Airway epithelial cell (primary cell): Measurements from ENCODE around the gene RREB1. TPM values are rescaled to one million over a fixed set of nuclear protein-coding genes. Genes with fewer than 3 reads are reported as not detected.

ENCODE experiments used
- total RNA-seq: library from RNA; depleted of rRNA; stranded (reverse); fragments of >200 nt; gene quantifications from 2 replicates; pipeline ENCODE4 v1.2.3, GENCODE V29; 2015

RREB1 gene, protein sequence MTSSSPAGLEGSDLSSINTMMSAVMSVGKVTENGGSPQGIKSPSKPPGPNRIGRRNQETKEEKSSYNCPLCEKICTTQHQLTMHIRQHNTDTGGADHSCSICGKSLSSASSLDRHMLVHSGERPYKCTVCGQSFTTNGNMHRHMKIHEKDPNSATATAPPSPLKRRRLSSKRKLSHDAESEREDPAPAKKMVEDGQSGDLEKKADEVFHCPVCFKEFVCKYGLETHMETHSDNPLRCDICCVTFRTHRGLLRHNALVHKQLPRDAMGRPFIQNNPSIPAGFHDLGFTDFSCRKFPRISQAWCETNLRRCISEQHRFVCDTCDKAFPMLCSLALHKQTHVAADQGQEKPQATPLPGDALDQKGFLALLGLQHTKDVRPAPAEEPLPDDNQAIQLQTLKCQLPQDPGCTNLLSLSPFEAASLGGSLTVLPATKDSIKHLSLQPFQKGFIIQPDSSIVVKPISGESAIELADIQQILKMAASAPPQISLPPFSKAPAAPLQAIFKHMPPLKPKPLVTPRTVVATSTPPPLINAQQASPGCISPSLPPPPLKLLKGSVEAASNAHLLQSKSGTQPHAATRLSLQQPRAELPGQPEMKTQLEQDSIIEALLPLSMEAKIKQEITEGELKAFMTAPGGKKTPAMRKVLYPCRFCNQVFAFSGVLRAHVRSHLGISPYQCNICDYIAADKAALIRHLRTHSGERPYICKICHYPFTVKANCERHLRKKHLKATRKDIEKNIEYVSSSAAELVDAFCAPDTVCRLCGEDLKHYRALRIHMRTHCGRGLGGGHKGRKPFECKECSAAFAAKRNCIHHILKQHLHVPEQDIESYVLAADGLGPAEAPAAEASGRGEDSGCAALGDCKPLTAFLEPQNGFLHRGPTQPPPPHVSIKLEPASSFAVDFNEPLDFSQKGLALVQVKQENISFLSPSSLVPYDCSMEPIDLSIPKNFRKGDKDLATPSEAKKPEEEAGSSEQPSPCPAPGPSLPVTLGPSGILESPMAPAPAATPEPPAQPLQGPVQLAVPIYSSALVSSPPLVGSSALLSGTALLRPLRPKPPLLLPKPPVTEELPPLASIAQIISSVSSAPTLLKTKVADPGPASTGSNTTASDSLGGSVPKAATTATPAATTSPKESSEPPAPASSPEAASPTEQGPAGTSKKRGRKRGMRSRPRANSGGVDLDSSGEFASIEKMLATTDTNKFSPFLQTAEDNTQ (N-terminal part only)
- total RNA-seq: 24.9 and 38.0 TPM in 2 replicates

DNA sequence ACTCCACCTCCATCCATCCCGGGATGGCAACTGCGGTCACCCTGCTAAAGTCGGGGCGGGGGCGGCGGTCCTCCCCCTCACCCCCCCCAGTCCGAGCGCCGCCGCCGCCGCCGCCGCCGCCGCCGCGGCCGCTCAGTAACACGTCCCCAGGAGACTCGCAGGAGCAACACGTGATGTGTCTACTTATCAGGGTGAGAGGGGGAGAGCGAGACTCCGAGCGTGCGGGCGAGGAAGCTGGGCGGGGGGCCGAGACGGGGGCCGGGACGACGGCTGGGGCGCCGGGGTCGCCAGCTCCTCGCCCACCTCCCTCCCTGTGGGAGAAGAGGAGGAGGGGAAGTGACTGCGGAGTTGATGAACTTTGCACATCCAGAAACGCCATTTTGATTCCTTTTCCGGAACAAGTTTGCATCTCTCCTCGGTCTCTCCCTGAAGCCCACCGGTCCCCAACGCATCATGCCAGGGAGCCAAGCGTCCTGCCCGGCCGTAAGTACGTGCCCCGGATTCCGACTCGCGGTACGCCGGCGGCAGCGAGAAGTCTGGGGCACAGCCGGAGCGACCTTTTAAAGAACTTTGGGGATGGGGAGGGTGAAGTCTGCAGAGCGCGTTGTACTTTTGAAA is at the start of gene RREB1:
Gene RREB1, plus strand, starts transcription at position 384 of the 618 bp plus-strand sequence. CDS start 73,951 bp downstream, outside the sequence.

Other genes with a start within 250 kb of the RREB1 start
- gene SSR1, start 205.2 kb downstream of the RREB1 start, total RNA-seq: 71.0 and 71.4 TPM in 2 replicates